Spleen (tissue), 11 donors: ENCODE data around the gene CIZ1. TPM values are rescaled to one million over a fixed set of nuclear protein-coding genes. Genes with fewer than 3 reads are reported as not detected.

Experiments used
- DNase-seq: peaks from one replicate; pipeline ENCODE4 v3.0.0-alpha.2; 2020
- H3K27ac ChIP-seq, 8 donors: fragments of 200-600 bp; sonication (generic) in 7 of 8; 1 replicate in 4 of 8; 2 replicates in 4 of 8; pipeline versions ENCODE4 v1.5.0 to v1.8.0; 2016 to 2021; ENCODE audit warnings: inconsistent platforms in 4 of 8, mild to moderate bottlenecking in 4 of 8, moderate library complexity in 1 of 8
- H3K27me3 ChIP-seq, 7 donors: fragments of 200-600 bp; sonication (generic) in 6 of 7; replicated peaks in 1 of 7; 1 replicate in 4 of 7; 2 replicates in 3 of 7; pipeline versions ENCODE4 v1.5.0 to v1.8.0; 2016 to 2021; ENCODE audit warnings: inconsistent platforms in 3 of 7, mild to moderate bottlenecking in 1 of 7
- H3K36me3 ChIP-seq, 6 donors: fragments of 200-600 bp; sonication (generic) in 5 of 6; 1 replicate in 4 of 6; 2 replicates in 2 of 6; pipeline versions ENCODE4 v1.5.0 to v1.8.0; 2016 to 2021; ENCODE audit warnings: inconsistent platforms in 2 of 6
- H3K4me1 ChIP-seq, 6 donors: fragments of 200-600 bp; sonication (generic) in 5 of 6; 1 replicate in 3 of 6; 2 replicates in 3 of 6; pipeline versions ENCODE4 v1.5.0 to v1.8.0; 2016 to 2021; ENCODE audit warnings: inconsistent platforms in 3 of 6
- H3K4me3 ChIP-seq, 8 donors: fragments of 200-600 bp; sonication (generic) in 7 of 8; 1 replicate in 4 of 8; 2 replicates in 4 of 8; pipeline versions ENCODE4 v1.5.0 to v1.8.0; 2016 to 2021; ENCODE audit warnings: inconsistent platforms in 4 of 8, mild to moderate bottlenecking in 4 of 8, moderate library complexity in 2 of 8
- H3K9me3 ChIP-seq, 8 donors: fragments of 200-600 bp; sonication (generic) in 7 of 8; 1 replicate in 4 of 8; 2 replicates in 4 of 8; pipeline versions ENCODE4 v1.5.0 to v1.8.0; 2016 to 2021; ENCODE audit warnings: inconsistent platforms in 4 of 8
- CTCF ChIP-seq, 11 experiments: fragments of 200-600 bp in 7 of 11; fragments of 450-650 bp in 4 of 11; sonication (generic) in 4 of 11; IDR thresholded peaks in 8 of 11; conservative IDR thresholded peaks in 3 of 11; 1 replicate in 7 of 11; 2 replicates in 4 of 11; pipeline versions ENCODE4 v1.4.0 to v1.8.0; 2016 to 2021; ENCODE audit warnings: antibody characterized with exemption in 11 of 11, inconsistent platforms in 4 of 11, mild to moderate bottlenecking in 1 of 11
- POLR2A ChIP-seq, 3 donors: fragments of 450-650 bp; IDR thresholded peaks; one replicate each; pipeline ENCODE4 v1.5.1; 2017; ENCODE audit warnings: antibody characterized with exemption in 3 of 3, mild to moderate bottlenecking in 1 of 3
- POLR2AphosphoS5 ChIP-seq, 3 donors: sonication (generic); formaldehyde crosslinking; IDR thresholded peaks; one replicate each; pipeline ENCODE4 v1.5.1; 2017; ENCODE audit warnings: antibody characterized with exemption in 3 of 3
- WGBS, 5 donors: extraction: QIAGEN DNeasy Blood & Tissue Kit in 3 of 5; methylation state at CpG; one replicate each; pipeline versions ENCODE4 v1.1.5 to v1.1.7; 2013 to 2018; 5-methylcytosine and 5-hydroxymethylcytosine counted together
- intact Hi-C: fragments of 100-400 bp; cut with DNase I; formaldehyde crosslinking; loops from one replicate; pipeline ENCODE4 v1.15.0; 2023; ENCODE audit warnings: low total_unique reads
- polyA plus RNA-seq, 3 donors: library from polyadenylated mRNA; stranded (reverse); fragments of 200-250 nt; gene quantifications; one replicate each; pipeline ENCODE4 v1.2.1, GENCODE V29; 2013
- total RNA-seq, 7 donors: library from RNA; depleted of rRNA in 3 of 7; stranded (reverse); fragments of >200 nt in 3 of 7; fragmentation: NEBNext Ultra II Directional in 4 of 7; extraction: Animal tissue kit (Norgen Biotek cat#: 25700) in 4 of 7; gene quantifications; one replicate each; pipeline versions ENCODE4 v1.1.0 to v1.2.1, GENCODE V29; 2016 to 2021
- donor health status: healthy with polysubstance abuse.
- donor health status: DM: no; HTN: no; CAD: no; lungs with moderate emphysema.
- donor health status: DM: no; HTN: no; CAD: no.
- donor health status: Bipolar disorder and iron deficiency.
- donor health status: healthy.
- donor health status: DM: no; HTN: no; CAD: no.
- donor health status: DM: yes; HTN: yes; CAD: no.

Gene CIZ1
- total and polyA plus RNA-seq, 10 donors, result 24.7 to 98.2 (median 77.2) TPM

DNA sequence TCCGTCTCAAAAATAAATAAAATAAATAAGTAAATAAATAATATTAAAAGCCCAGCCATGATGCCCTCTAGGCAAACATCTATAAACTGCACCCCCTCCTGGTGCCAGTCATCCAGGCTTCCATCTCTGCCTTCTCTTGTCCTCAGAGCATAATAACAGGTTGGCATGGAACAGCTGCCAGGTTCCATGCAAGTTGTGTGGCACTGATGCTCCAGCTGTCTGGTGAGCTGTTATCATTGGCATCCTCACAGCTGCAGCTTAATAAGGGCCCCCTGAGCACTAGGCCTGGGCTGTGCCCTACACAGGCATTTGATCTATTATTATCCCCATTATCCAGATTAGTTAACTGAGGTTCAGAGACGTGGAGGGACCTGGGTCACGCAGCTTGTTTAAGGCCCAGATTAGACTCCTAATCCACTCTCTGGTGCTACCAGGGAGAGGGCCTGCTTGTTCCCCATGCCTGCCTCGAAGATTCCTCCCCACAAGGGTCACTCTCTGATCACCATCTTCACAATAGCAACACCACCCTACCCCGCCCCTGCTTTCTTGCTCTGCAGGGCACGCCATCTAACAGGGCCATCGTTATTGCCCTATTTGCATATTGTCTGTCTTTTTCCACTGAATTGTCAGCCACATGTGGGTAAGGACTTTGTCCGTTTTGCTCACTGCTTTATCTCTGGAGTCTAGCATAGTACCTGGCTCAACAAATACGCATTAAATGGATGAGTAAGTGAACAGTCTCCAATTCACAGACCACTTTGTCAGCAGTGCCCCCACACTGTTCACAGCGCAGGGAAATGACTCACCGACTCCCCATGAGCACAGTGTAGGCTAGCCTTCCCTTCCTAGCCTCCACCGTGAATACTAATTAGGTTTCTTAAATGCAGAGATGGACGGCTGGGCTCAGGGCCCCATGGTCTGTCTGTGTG lies 10.3 kb upstream of the CIZ1 start:
- H3K27ac ChIP-seq, result no peak overlapping the region
- no peak for DNase-seq
- H3K27me3 ChIP-seq, result peaks cover 0 to 32% (median 24%) of the 10 kb centered on the region in 7 donors
- H3K9me3 ChIP-seq, result no peaks in the 10 kb centered on the region
- 82 to 93% (median 86%) methylated on average over 13 of the region's 13 CpGs for WGBS, 5 donors
- H3K4me1 ChIP-seq, result peaks cover 6 to 22% (median 18%) of the 10 kb centered on the region in 6 donors
- intact Hi-C loops, result no loop called here
- H3K36me3 ChIP-seq, result no peaks in the 10 kb centered on the region
- no peak overlapping the region for H3K4me3 ChIP-seq
- TF ChIP-seq POLR2AphosphoS5 (IDR thresholded peaks at IDR 0.05) (no peak), POLR2A (IDR thresholded peaks at IDR 0.05) (no peak), CTCF (IDR thresholded peaks at IDR 0.05 in 8 of 11, conservative IDR thresholded peaks at IDR 0.05 in 3 of 11) (no peak)

DNA sequence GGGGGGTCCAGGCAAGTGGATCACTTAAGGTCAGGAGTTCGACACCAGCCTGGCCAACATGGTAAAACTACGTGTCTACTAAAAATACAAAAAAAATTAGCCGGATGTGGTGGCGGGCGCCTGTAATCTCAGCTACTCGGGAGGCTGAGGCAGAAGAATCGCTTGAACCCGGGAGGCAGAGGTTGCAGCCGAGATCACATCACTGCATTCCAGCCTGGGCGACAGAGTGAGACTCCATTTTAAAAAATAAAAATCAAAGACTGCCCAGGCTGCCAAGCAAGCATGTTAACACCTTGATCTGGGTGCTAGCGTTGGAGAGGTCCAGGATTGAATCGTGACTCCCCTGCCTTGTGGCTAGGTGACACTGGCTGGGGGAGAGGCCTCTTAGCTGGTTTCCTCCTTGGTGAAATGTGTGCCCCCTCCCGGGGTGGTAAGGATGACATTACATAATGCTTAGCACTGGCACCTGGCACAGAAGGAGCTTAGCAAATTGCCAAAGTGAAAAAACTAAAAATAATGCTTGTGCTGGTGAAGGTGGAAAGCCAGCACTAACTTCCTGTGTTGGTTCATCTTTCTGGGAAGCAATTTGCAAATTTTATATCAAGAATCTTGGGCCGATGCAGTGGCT lies 2.2 kb upstream of the CIZ1 start:
- Histone ChIP-seq H3K9me3 (no peaks in the 10 kb centered on the region), H3K36me3 (peaks cover 0 to 18% (median 8%) of the 10 kb centered on the region in 6 donors), H3K4me1 (peaks cover 16 to 48% (median 28%) of the 10 kb centered on the region in 6 donors), H3K27me3 (no peaks in the 10 kb centered on the region), H3K27ac (peak overlapping the region in 5 of 8 donors; percentile 68 to 92 (median 90)), H3K4me3 (no peak overlapping the region)
- DNase-seq, result no peak
- TF ChIP-seq POLR2AphosphoS5 (IDR thresholded peaks at IDR 0.05), result no peak
- no peak for TF ChIP-seq CTCF (IDR thresholded peaks at IDR 0.05 in 8 of 11, conservative IDR thresholded peaks at IDR 0.05 in 3 of 11)
- TF ChIP-seq POLR2A (IDR thresholded peaks at IDR 0.05), result no peak
- WGBS, 5 donors, result 79 to 84% (median 81%) methylated on average over 14 of the region's 14 CpGs
- intact Hi-C loops, result no loop called here

DNA sequence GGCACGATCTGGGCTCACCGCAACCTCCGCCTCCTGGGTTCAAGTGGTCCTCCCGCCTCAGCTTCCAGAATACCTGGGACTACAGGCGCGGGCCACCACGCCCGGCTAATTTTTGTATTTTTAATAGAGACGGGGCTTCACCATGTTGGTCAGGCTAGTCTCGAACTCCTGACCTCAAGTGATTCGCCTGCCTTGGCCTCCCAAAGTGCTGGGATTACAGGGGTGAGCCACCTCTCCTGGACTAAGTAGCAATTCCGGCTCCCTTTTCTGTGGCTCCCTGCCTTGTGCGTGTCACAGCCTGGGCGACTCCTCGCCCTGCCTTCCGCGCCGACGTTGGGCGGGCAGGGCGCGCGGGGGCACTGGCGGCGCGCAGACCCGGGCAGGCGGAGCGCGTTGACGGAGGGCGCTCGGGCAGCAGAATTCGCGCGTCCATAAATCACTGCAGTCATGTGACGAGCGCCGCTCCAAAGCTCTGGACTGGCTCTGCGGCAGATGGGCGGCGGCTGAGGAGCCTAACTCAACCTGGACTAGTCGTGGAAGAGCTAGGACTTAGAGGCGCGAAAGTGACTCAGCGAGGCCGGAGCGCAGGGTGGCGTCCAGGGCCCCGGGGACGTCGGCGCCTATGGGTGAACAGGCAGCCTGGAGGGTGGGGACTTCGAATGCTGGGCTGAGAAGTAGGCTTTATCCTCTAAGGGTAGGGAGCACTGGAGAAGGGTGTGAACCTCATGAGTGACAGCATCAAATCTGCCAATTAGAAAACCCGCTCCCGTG lies 1.4 kb upstream of the CIZ1 start:
- peaks cover 16 to 56% (median 32%) of the 10 kb centered on the region in 6 donors for H3K4me1 ChIP-seq
- no peaks in the 10 kb centered on the region for H3K9me3 ChIP-seq
- peak overlapping the region in 7 of 8 donors; percentile 2 to 92 (median 87) for H3K27ac ChIP-seq
- TF ChIP-seq POLR2A (IDR thresholded peaks at IDR 0.05) (no peak), POLR2AphosphoS5 (IDR thresholded peaks at IDR 0.05) (peak; percentile 55 to 91 (median 84)), CTCF (IDR thresholded peaks at IDR 0.05 in 8 of 11, conservative IDR thresholded peaks at IDR 0.05 in 3 of 11) (peak in 8 of 11 experiments; percentile 15 to 56 (median 32))
- WGBS, 5 donors, result 14 to 52% (median 20%) methylated on average over 40 to 56 of the region's 56 CpGs
- intact Hi-C loops, result no loop called here
- peaks cover 0 to 26% (median 13%) of the 10 kb centered on the region in 6 donors for H3K36me3 ChIP-seq
- no peaks in the 10 kb centered on the region for H3K27me3 ChIP-seq
- peak; percentile 91 for DNase-seq
- peak overlapping the region in 7 of 8 donors; percentile 4 to 93 (median 72) for H3K4me3 ChIP-seq
